SH-SY5Y (cell line): ENCODE results near the gene P2RX4.

Source experiments
- GATA2 ChIP-seq: IDR thresholded peaks from 2 replicates; pipeline ENCODE4 v1.6.1; 2011; ENCODE audit warnings: mild to moderate bottlenecking, low read depth, low read length
- GATA3 ChIP-seq: IDR thresholded peaks from 2 replicates; pipeline ENCODE4 v1.6.1; 2011; ENCODE audit warnings: low read depth, mild to moderate bottlenecking, low read length, moderate library complexity

DNA sequence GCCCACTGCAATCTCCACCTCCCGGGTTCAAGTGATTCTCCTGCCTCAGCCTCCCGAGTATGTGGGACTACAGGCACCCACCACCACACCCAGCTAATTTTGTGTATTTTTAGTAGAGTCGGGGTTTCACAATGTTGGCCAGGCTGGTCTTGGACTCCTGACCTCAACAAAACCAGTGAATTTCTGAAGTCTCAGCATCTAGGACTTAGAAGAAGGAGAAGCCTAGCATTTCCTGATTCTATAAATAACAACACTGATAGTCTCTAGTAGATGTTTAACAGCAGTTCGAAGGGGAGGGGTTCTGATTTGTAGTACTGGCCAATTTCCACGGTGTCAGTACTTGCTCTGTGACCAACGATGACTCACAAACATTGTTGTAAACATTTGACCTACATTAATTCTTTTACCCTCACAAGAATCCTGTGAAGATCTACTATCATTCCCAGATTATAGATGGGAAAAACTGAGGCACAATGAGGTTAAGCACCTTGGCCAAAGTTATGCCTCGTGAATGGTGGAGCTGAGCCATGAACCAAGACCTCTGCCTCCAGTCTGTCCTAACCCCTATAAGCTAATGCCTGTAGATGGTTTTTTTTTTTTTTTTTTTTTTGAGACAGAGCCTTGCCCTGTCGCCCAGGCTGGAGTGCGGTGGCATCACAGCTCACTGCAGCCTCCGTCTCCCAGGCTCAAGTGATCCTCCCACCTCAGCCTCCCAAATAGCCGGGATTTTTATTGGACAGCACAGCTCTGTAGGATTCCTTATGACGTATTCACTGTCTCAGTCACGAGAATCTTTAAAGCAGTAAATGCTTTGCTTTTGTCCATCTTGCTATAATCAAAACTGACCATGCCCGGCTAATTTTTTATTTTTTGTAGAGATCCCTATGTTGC lies 5.2 kb downstream of the P2RX4 start:
- no peak for TF ChIP-seq GATA3
- no peak for TF ChIP-seq GATA2
